ENCODE data around the gene ZNF786.

ZNF786 gene

GRCh38 chr7:149090397-149091195 lies at the start of gene ZNF786:
Gene ZNF786, minus strand, starts transcription at chr7:149090718. Its CDS starts 78 bp downstream, at chr7:149090640.
- Mint-ChIP-seq H3K9me3 (no peaks in the 10 kb centered on the region), H3K4me1 (peaks cover 19% of the 10 kb centered on the region), H3K27ac (peak within 1 kb of the TSS; percentile 96), H3K4me3 (peak within 1 kb of the TSS; percentile 99), H3K36me3 (no peaks in the 10 kb centered on the region), H3K27me3 (no peaks in the 10 kb centered on the region)
- ATAC-seq (ENCODE audit: low read depth) (peak; percentile 79), DNase-seq (ENCODE audit: low spot score in 2 of 2) (peak; percentile 88 to 90)

- DNase-seq (ENCODE audit: low spot score in 2 of 2) (no peak), ATAC-seq (ENCODE audit: low read depth) (no peak)
- Mint-ChIP-seq H3K4me3 (no peak overlapping the region), H3K4me1 (no peaks in the 10 kb centered on the region), H3K27me3 (no peaks in the 10 kb centered on the region), H3K9me3 (no peaks in the 10 kb centered on the region), H3K27ac (no peak overlapping the region), H3K36me3 (peaks cover 10% of the 10 kb centered on the region)
Observed at GRCh38 chr7:149136118-149136517, 45.6 kb upstream of the ZNF786 start.

- peaks cover 19% of the 10 kb centered on the region for H3K36me3 Mint-ChIP-seq
- H3K9me3 Mint-ChIP-seq: peaks cover 5% of the 10 kb centered on the region
- ATAC-seq (ENCODE audit: low read depth) (no peak), DNase-seq (ENCODE audit: low spot score in 2 of 2) (no peak)
- H3K27me3 Mint-ChIP-seq: no peaks in the 10 kb centered on the region
- no peak overlapping the region for H3K27ac Mint-ChIP-seq
- H3K4me1 Mint-ChIP-seq: no peaks in the 10 kb centered on the region
- H3K4me3 Mint-ChIP-seq: no peak overlapping the region
Observed at GRCh38 chr7:149133028-149133710, 42.7 kb upstream of the ZNF786 start.

- H3K36me3 Mint-ChIP-seq: peaks cover 19% of the 10 kb centered on the region
- H3K4me1 Mint-ChIP-seq: peaks cover 10% of the 10 kb centered on the region
Observed at GRCh38 chr7:149130572-149131198, 40.2 kb upstream of the ZNF786 start.

GRCh38 chr7:149126662-149127266 lies 36.2 kb upstream of the ZNF786 start:
- Mint-ChIP-seq H3K4me3 (peak overlapping the region; percentile 97), H3K4me1 (peaks cover 15% of the 10 kb centered on the region), H3K27ac (peak overlapping the region; percentile 91), H3K36me3 (peaks cover 17% of the 10 kb centered on the region), H3K9me3 (peaks cover 5% of the 10 kb centered on the region), H3K27me3 (no peaks in the 10 kb centered on the region)
- ATAC-seq (ENCODE audit: low read depth) (peak; percentile 15), DNase-seq (ENCODE audit: low spot score in 2 of 2) (peak; percentile 22 to 60)

More at GRCh38 chr7:149130572-149131198, 40.2 kb upstream of the ZNF786 start:
- H3K27ac Mint-ChIP-seq: no peak overlapping the region
- peaks cover 5% of the 10 kb centered on the region for H3K9me3 Mint-ChIP-seq
- H3K27me3 Mint-ChIP-seq: no peaks in the 10 kb centered on the region
- no peak overlapping the region for H3K4me3 Mint-ChIP-seq
- no peak for DNase-seq (ENCODE audit: low spot score in 2 of 2)
- ATAC-seq (ENCODE audit: low read depth): no peak

- H3K36me3 Mint-ChIP-seq: peaks cover 11% of the 10 kb centered on the region
- peak within 1 kb of the TSS; percentile 97 for H3K4me3 Mint-ChIP-seq
- H3K4me1 Mint-ChIP-seq: peaks cover 15% of the 10 kb centered on the region
- ATAC-seq (ENCODE audit: low read depth): peak; percentile 85
- H3K27me3 Mint-ChIP-seq: no peaks in the 10 kb centered on the region
- peak; percentile 94 to 96 for DNase-seq (ENCODE audit: low spot score in 2 of 2)
- peaks cover 5% of the 10 kb centered on the region for H3K9me3 Mint-ChIP-seq
- peak within 1 kb of the TSS; percentile 91 for H3K27ac Mint-ChIP-seq
Observed at GRCh38 chr7:149125863-149126661, 35.5 kb upstream of the ZNF786 start, which contains the start of gene ZNF425. Gene ZNF425, minus strand, starts transcription at chr7:149126324. Its CDS starts 111 bp downstream, at chr7:149126213.

GRCh38 chr7:149125189-149125862 lies 34.8 kb upstream of the ZNF786 start:
- Mint-ChIP-seq H3K4me3 (peak overlapping the region; percentile 97), H3K36me3 (peaks cover 4% of the 10 kb centered on the region), H3K27ac (peak overlapping the region; percentile 91), H3K27me3 (no peaks in the 10 kb centered on the region), H3K4me1 (peaks cover 15% of the 10 kb centered on the region), H3K9me3 (no peaks in the 10 kb centered on the region)
- no peak for DNase-seq (ENCODE audit: low spot score in 2 of 2)
- no peak for ATAC-seq (ENCODE audit: low read depth)

- Mint-ChIP-seq H3K27ac (no peak overlapping the region), H3K9me3 (no peaks in the 10 kb centered on the region), H3K27me3 (no peaks in the 10 kb centered on the region), H3K36me3 (peaks cover 2% of the 10 kb centered on the region), H3K4me3 (no peak overlapping the region), H3K4me1 (no peaks in the 10 kb centered on the region)
- ATAC-seq (ENCODE audit: low read depth) (no peak), DNase-seq (ENCODE audit: low spot score in 2 of 2) (no peak)
Observed at GRCh38 chr7:149109969-149110368, 19.5 kb upstream of the ZNF786 start.

GRCh38 chr7:149104749-149105148 lies 14.2 kb upstream of the ZNF786 start:
- Mint-ChIP-seq H3K4me3 (no peak overlapping the region), H3K27me3 (no peaks in the 10 kb centered on the region)

GRCh38 chr7:149104214-149104613 lies 13.7 kb upstream of the ZNF786 start:
- DNase-seq (ENCODE audit: low spot score in 2 of 2) (no peak), ATAC-seq (ENCODE audit: low read depth) (no peak)
- H3K36me3 Mint-ChIP-seq: peaks cover 2% of the 10 kb centered on the region
- no peak overlapping the region for H3K4me3 Mint-ChIP-seq
- no peaks in the 10 kb centered on the region for H3K27me3 Mint-ChIP-seq
- H3K27ac Mint-ChIP-seq: no peak overlapping the region
- no peaks in the 10 kb centered on the region for H3K9me3 Mint-ChIP-seq
- H3K4me1 Mint-ChIP-seq: no peaks in the 10 kb centered on the region

More at GRCh38 chr7:149104749-149105148, 14.2 kb upstream of the ZNF786 start:
- DNase-seq (ENCODE audit: low spot score in 2 of 2) (no peak), ATAC-seq (ENCODE audit: low read depth) (no peak)
- peaks cover 2% of the 10 kb centered on the region for H3K36me3 Mint-ChIP-seq
- no peaks in the 10 kb centered on the region for H3K9me3 Mint-ChIP-seq
- no peak overlapping the region for H3K27ac Mint-ChIP-seq
- no peaks in the 10 kb centered on the region for H3K4me1 Mint-ChIP-seq

GRCh38 chr7:149103424-149103823 lies 12.9 kb upstream of the ZNF786 start:
- ATAC-seq (ENCODE audit: low read depth) (no peak), DNase-seq (ENCODE audit: low spot score in 2 of 2) (no peak)
- no peaks in the 10 kb centered on the region for H3K27me3 Mint-ChIP-seq
- H3K9me3 Mint-ChIP-seq: no peaks in the 10 kb centered on the region
- H3K4me3 Mint-ChIP-seq: no peak overlapping the region
- no peak overlapping the region for H3K27ac Mint-ChIP-seq
- H3K4me1 Mint-ChIP-seq: no peaks in the 10 kb centered on the region
- peaks cover 2% of the 10 kb centered on the region for H3K36me3 Mint-ChIP-seq

- no peak overlapping the region for H3K27ac Mint-ChIP-seq
- no peaks in the 10 kb centered on the region for H3K27me3 Mint-ChIP-seq
- no peak for ATAC-seq (ENCODE audit: low read depth)
- no peaks in the 10 kb centered on the region for H3K9me3 Mint-ChIP-seq
- H3K4me3 Mint-ChIP-seq: no peak overlapping the region
- no peak for DNase-seq (ENCODE audit: low spot score in 2 of 2)
- peaks cover 2% of the 10 kb centered on the region for H3K36me3 Mint-ChIP-seq
- no peaks in the 10 kb centered on the region for H3K4me1 Mint-ChIP-seq
Observed at GRCh38 chr7:149102666-149103065, 12.1 kb upstream of the ZNF786 start.

- H3K27me3 Mint-ChIP-seq: no peaks in the 10 kb centered on the region
- H3K27ac Mint-ChIP-seq: no peak overlapping the region
- H3K4me3 Mint-ChIP-seq: no peak overlapping the region
- no peaks in the 10 kb centered on the region for H3K4me1 Mint-ChIP-seq
- ATAC-seq (ENCODE audit: low read depth) (no peak), DNase-seq (ENCODE audit: low spot score in 2 of 2) (no peak)
- peaks cover 2% of the 10 kb centered on the region for H3K36me3 Mint-ChIP-seq
- no peaks in the 10 kb centered on the region for H3K9me3 Mint-ChIP-seq
Observed at GRCh38 chr7:149100821-149101220, 10.3 kb upstream of the ZNF786 start.

Measured in memory B cell (primary cell).